Effector memory CD4-positive, alpha-beta T cell (primary cell): ENCODE measurements around the gene CARD16.
"Not testable (repeated sequence)": the region's sequence is repeated elsewhere in the genome, so short reads cannot be mapped to it uniquely, and the experiment has no call there.

Source experiments
- DNase-seq, 3 donors: peaks; one replicate each; pipeline ENCODE4 v3.0.0-alpha.2; 2020
- H3K27ac ChIP-seq: 2 replicates; pipeline ENCODE4 v1.7.0; 2013; ENCODE audit warnings: mild to moderate bottlenecking, low read length, moderate library complexity; ENCODE audit not compliant: insufficient read depth, poor library complexity, severe bottlenecking
- H3K27me3 ChIP-seq: replicated peaks from 2 replicates; pipeline ENCODE4 v1.7.0; 2013; ENCODE audit warnings: mild to moderate bottlenecking, low read length; ENCODE audit not compliant: insufficient read depth, control insufficient read depth, poor library complexity, severe bottlenecking
- H3K36me3 ChIP-seq: 2 replicates; pipeline ENCODE4 v1.7.0; 2013; ENCODE audit warnings: mild to moderate bottlenecking, low read length, moderate library complexity; ENCODE audit not compliant: control insufficient read depth, insufficient read depth
- H3K4me1 ChIP-seq: 2 replicates; pipeline ENCODE4 v1.7.0; 2013; ENCODE audit warnings: low read length, mild to moderate bottlenecking; ENCODE audit not compliant: control insufficient read depth, insufficient read depth, poor library complexity, severe bottlenecking
- H3K4me3 ChIP-seq: 2 replicates; pipeline ENCODE4 v1.7.0; 2013; ENCODE audit warnings: low read length, low read depth, mild to moderate bottlenecking; ENCODE audit not compliant: insufficient read depth, poor library complexity, severe bottlenecking
- H3K9me3 ChIP-seq: 2 replicates; pipeline ENCODE4 v1.7.0; 2013; ENCODE audit warnings: mild to moderate bottlenecking, low read length, moderate library complexity; ENCODE audit not compliant: control insufficient read depth

The CARD16 gene

GRCh38 chr11:105072080-105072479 lies 26.9 kb upstream of the CARD16 start:
- not testable (repeated sequence) for H3K4me3 ChIP-seq, DNase-seq

GRCh38 chr11:105071089-105071732 lies 26.1 kb upstream of the CARD16 start:
- DNase-seq = peak in 1 of 3 donors; percentile 5
- Histone ChIP-seq H3K9me3 (no peaks in the 10 kb centered on the region), H3K4me3 (peak overlapping the region; percentile 27), H3K36me3 (no peaks in the 10 kb centered on the region), H3K27me3 (no peaks in the 10 kb centered on the region), H3K27ac (peak overlapping the region; percentile 65), H3K4me1 (peaks cover 8% of the 10 kb centered on the region)

More at GRCh38 chr11:105072080-105072479, 26.9 kb upstream of the CARD16 start:
- H3K4me1 ChIP-seq, H3K27ac ChIP-seq, H3K36me3 ChIP-seq, H3K27me3 ChIP-seq, H3K9me3 ChIP-seq: not testable (repeated sequence)

GRCh38 chr11:105070306-105070705 lies 25.2 kb upstream of the CARD16 start:
- peak overlapping the region; percentile 27 for H3K4me3 ChIP-seq
- H3K4me1 ChIP-seq = peaks cover 8% of the 10 kb centered on the region
- peak overlapping the region; percentile 65 for H3K27ac ChIP-seq
- no peaks in the 10 kb centered on the region for H3K27me3 ChIP-seq
- H3K36me3 ChIP-seq = no peaks in the 10 kb centered on the region
- no peak for DNase-seq
- H3K9me3 ChIP-seq = no peaks in the 10 kb centered on the region

DNA sequence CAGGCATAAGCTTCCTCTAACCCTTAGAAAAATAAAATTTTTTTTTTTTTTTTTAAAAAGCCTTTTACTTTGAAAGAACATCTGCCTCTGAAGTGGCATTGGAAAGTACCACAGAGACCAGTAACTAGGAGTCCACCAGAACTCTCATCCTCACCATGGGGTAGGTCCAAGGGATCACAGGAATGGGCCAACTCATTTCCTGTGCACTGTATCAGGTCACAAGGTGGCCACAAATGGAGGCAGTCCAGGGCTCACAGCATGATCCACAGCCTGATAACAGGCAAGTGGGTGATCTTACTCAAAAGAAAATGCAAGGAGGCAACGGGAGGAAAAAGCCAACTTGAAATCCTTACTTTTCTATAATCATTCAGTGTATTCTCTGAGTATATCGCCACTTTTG lies 24.6 kb upstream of the CARD16 start:
- DNase-seq, H3K9me3 ChIP-seq, H3K27me3 ChIP-seq, H3K27ac ChIP-seq, H3K36me3 ChIP-seq, H3K4me1 ChIP-seq: not testable (repeated sequence)
- peak overlapping the region; percentile 27 for H3K4me3 ChIP-seq

DNA sequence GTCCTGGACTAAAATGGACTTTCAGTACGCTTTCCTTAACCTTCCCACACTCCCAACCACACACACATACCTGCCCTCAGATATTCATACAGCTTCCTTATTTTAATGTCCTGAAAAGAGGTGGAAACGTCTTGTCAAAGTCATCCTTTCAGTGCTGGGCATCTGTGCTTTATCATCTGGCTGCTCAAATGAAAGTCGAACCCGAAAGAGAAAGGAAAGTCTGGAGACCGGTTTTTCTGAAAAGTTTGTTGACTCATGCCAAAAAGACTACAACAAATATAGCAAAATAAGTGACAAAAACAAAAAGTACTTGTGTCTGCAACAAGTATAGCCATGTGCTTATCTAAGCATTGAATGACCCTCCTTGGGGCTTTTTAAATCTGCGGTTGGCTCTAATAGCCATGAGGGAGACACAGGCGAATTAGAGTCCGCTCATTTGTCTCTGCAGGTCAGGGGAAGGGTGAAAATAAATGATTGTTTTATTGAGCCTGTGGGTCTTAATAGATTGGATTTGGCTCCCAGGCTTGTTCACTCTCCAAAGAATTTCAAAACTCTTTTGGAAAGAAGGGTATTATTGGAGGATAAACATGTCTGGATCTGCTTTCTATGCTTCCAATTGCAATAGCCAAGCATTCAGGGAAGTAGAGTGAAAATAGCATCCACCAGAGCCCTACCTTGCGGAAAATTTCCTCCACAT lies 18.3 kb upstream of the CARD16 start:
- not testable (repeated sequence) for H3K36me3 ChIP-seq, H3K4me3 ChIP-seq, H3K27ac ChIP-seq, DNase-seq, H3K4me1 ChIP-seq, H3K9me3 ChIP-seq, H3K27me3 ChIP-seq

- DNase-seq = no peak
- no peaks in the 10 kb centered on the region for H3K9me3 ChIP-seq
- no peaks in the 10 kb centered on the region for H3K36me3 ChIP-seq
- no peaks in the 10 kb centered on the region for H3K27me3 ChIP-seq
- no peak overlapping the region for H3K27ac ChIP-seq
- H3K4me1 ChIP-seq = no peaks in the 10 kb centered on the region
- H3K4me3 ChIP-seq = no peak overlapping the region
Observed at GRCh38 chr11:105057432-105057831, 12.3 kb upstream of the CARD16 start.

DNA sequence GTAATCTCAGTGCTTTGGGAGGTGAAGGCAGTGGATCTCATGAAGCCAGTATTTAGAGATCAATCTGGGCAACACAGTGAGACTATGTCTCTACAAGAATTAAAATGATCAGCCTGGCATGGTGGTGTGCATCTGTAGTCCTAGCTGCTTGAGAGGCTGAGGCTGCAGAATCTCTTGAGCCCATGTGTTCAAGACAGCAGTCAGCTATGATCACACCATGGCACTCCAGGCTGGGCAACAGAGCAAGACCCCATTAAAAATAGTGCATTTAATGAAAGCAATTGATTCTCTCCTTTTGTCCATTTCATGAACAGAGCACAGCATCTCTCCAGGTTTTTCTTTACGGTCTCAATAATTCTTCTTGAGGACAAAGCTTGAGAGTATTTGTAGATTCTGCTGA lies 11.3 kb upstream of the CARD16 start:
- Histone ChIP-seq H3K36me3 (no peaks in the 10 kb centered on the region), H3K4me1 (no peaks in the 10 kb centered on the region), H3K9me3 (no peaks in the 10 kb centered on the region), H3K4me3 (no peak overlapping the region), H3K27ac (no peak overlapping the region), H3K27me3 (no peaks in the 10 kb centered on the region)
- DNase-seq = no peak

DNA sequence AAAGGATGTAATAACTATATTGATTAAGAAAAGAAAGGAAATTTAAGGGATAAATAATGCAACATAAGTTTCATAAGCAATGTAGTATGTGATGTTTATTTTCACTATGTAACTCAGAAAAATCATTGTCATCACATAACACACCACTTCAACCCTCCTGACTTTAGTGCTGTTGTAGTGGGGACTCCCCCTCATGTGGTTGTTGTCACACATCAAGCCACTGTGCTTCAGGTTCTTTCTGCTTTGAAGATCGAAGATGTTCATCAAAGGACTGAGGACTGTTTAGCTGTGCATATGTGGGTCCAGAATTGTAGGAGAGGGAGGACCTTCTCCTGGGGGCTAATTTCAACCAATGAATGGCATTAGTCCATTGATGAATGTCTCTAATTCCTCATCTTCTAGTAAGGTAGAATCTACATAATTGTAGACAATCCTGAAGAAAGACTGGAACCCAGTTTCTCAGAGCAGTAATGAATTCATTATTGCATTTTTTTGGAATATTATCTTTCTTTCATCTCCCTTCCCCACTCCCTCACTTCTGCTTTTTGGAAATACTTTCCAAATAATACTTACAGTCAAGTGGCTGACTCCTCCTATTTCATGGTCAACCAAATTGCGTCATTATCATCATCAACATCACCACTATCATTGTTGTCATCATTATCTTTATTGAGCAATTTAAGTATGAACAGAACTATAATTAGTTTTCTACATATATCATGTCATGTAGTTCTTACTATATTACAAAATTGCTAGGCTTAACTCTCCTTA lies 9.8 kb upstream of the CARD16 start:
- no peak for DNase-seq
- no peaks in the 10 kb centered on the region for H3K27me3 ChIP-seq
- H3K9me3 ChIP-seq = no peaks in the 10 kb centered on the region
- H3K4me1 ChIP-seq = no peaks in the 10 kb centered on the region
- H3K27ac ChIP-seq = no peak overlapping the region
- H3K4me3 ChIP-seq = no peak overlapping the region
- H3K36me3 ChIP-seq = no peaks in the 10 kb centered on the region

- no peaks in the 10 kb centered on the region for H3K27me3 ChIP-seq
- H3K9me3 ChIP-seq = no peaks in the 10 kb centered on the region
- H3K4me3 ChIP-seq = no peak overlapping the region
- H3K4me1 ChIP-seq = no peaks in the 10 kb centered on the region
- no peak for DNase-seq
- no peaks in the 10 kb centered on the region for H3K36me3 ChIP-seq
- H3K27ac ChIP-seq = no peak overlapping the region
Observed at GRCh38 chr11:105052487-105052886, 7.4 kb upstream of the CARD16 start.

GRCh38 chr11:105051559-105051958 lies 6.4 kb upstream of the CARD16 start:
- H3K4me3 ChIP-seq = no peak overlapping the region
- H3K36me3 ChIP-seq = no peaks in the 10 kb centered on the region
- no peaks in the 10 kb centered on the region for H3K4me1 ChIP-seq
- no peak for DNase-seq
- H3K27ac ChIP-seq = no peak overlapping the region
- no peaks in the 10 kb centered on the region for H3K27me3 ChIP-seq
- no peaks in the 10 kb centered on the region for H3K9me3 ChIP-seq
